Upper lobe of left lung (tissue), 6 donors: Measurements from ENCODE around the gene MLPH. TPM values are rescaled to one million over a fixed set of nuclear protein-coding genes. Genes with fewer than 3 reads are reported as not detected.

Experiments
- ATAC-seq, 2 donors: fragments of 200-7000 bp; cut with Tn5 transposase; one replicate each; pipeline ENCODE4 v1.9.1; 2022; ENCODE audit warnings: mild to moderate bottlenecking in 2 of 2, moderate library complexity in 2 of 2; ENCODE audit not compliant: low FRiP score in 2 of 2
- DNase-seq, 2 donors: peaks; one replicate each; pipeline ENCODE4 v3.0.0-alpha.2; 2019 to 2020
- H3K27ac ChIP-seq, 4 donors: fragments of 200-600 bp; sonication (generic); one replicate each; pipeline ENCODE4 v1.5.1; 2016 to 2019
- H3K27me3 ChIP-seq, 4 donors: fragments of 200-600 bp; sonication (generic); one replicate each; pipeline ENCODE4 v1.5.1; 2017 to 2019
- H3K36me3 ChIP-seq, 4 donors: fragments of 200-600 bp; sonication (generic); one replicate each; pipeline ENCODE4 v1.5.1; 2016 to 2019
- H3K4me1 ChIP-seq, 4 donors: fragments of 200-600 bp; sonication (generic); one replicate each; pipeline ENCODE4 v1.5.1; 2018 to 2019
- H3K4me3 ChIP-seq, 4 donors: fragments of 200-600 bp; sonication (generic); one replicate each; pipeline ENCODE4 v1.5.1; 2017 to 2019; ENCODE audit warnings: mild to moderate bottlenecking in 2 of 4, moderate library complexity in 1 of 4
- H3K9me3 ChIP-seq, 4 donors: fragments of 200-600 bp; sonication (generic); one replicate each; pipeline ENCODE4 v1.5.1; 2018 to 2019
- CTCF ChIP-seq, 6 experiments: fragments of 450-650 bp in 4 of 6; fragments of 200-600 bp in 2 of 6; sonication (generic) in 2 of 6; IDR thresholded peaks; one replicate each; pipeline ENCODE4 v1.5.1; 2016 to 2019; ENCODE audit warnings: antibody characterized with exemption in 6 of 6
- EP300 ChIP-seq, 4 donors: sonication (generic); formaldehyde crosslinking; IDR thresholded peaks; one replicate each; pipeline ENCODE4 v1.5.1; 2017; ENCODE audit warnings: antibody characterized with exemption in 4 of 4, control low read depth in 2 of 4
- POLR2A ChIP-seq, 4 donors: fragments of 450-650 bp; IDR thresholded peaks; one replicate each; pipeline ENCODE4 v1.5.1; 2016 to 2017; ENCODE audit warnings: antibody characterized with exemption in 4 of 4, mild to moderate bottlenecking in 2 of 4
- POLR2AphosphoS5 ChIP-seq, 2 donors: sonication (generic); formaldehyde crosslinking; IDR thresholded peaks; one replicate each; pipeline ENCODE4 v1.5.1; 2017; ENCODE audit warnings: antibody characterized with exemption in 2 of 2
- WGBS, 2 donors: methylation state at CpG; one replicate each; pipeline ENCODE4 v1.1.5; 2017 to 2018; 5-methylcytosine and 5-hydroxymethylcytosine counted together
- total RNA-seq, 6 donors: library from RNA; depleted of rRNA in 4 of 6; stranded (reverse); fragments of >200 nt in 4 of 6; gene quantifications; one replicate each; pipeline versions ENCODE4 v1.1.0 to v1.2.1, GENCODE V29; 2016 to 2021
- donor health status: DM: no; HTN: no; CAD: no; lungs with moderate emphysema.
- donor health status: DM: no; HTN: yes; CAD: no; lungs with severe emphysema.

MLPH gene
- total RNA-seq, 6 donors from 2014 or later = 289 to 1,452 (median 502) TPM

- H3K36me3 ChIP-seq = no peaks in the 10 kb centered on the region
- H3K4me1 ChIP-seq = peaks cover 15 to 57% (median 29%) of the 10 kb centered on the region in 4 donors
- H3K4me3 ChIP-seq = no peak overlapping the region
- ATAC-seq (peak; percentile 63 to 86), DNase-seq (peak in 1 of 2 donors; percentile 87)
- H3K27ac ChIP-seq = peak overlapping the region; percentile 6 to 92 (median 81)
- no peaks in the 10 kb centered on the region for H3K9me3 ChIP-seq
- 38 to 46% methylated on average over 9 of the region's 9 CpGs for WGBS, 2 donors
- TF ChIP-seq POLR2AphosphoS5 (IDR thresholded peaks at IDR 0.05) (peak; percentile 6 to 75), CTCF (IDR thresholded peaks at IDR 0.05) (peak in 2 of 6 experiments; percentile 8 to 13), POLR2A (IDR thresholded peaks at IDR 0.05) (peak in 1 of 4 donors; percentile 81), EP300 (IDR thresholded peaks at IDR 0.05) (peak in 1 of 4 donors; percentile 91)
- peaks cover 0 to 19% (median 5%) of the 10 kb centered on the region in 4 donors for H3K27me3 ChIP-seq
These were observed 3.9 kb upstream of the MLPH start for GRCh38 chr2:237483018-237483731.

- no peak for TF ChIP-seq CTCF (IDR thresholded peaks at IDR 0.05)
- TF ChIP-seq POLR2A (IDR thresholded peaks at IDR 0.05) = no peak
- no peak for TF ChIP-seq POLR2AphosphoS5 (IDR thresholded peaks at IDR 0.05)
- TF ChIP-seq EP300 (IDR thresholded peaks at IDR 0.05) = no peak
- peak overlapping the region in 2 of 4 donors; percentile 88 to 95 for H3K27ac ChIP-seq
- peaks cover 0 to 20% (median 5%) of the 10 kb centered on the region in 4 donors for H3K27me3 ChIP-seq
- H3K36me3 ChIP-seq = no peaks in the 10 kb centered on the region
- H3K4me1 ChIP-seq = peaks cover 15 to 57% (median 31%) of the 10 kb centered on the region in 4 donors
- DNase-seq (no peak), ATAC-seq (no peak)
- H3K9me3 ChIP-seq = no peaks in the 10 kb centered on the region
- H3K4me3 ChIP-seq = peak overlapping the region in 3 of 4 donors; percentile 49 to 67 (median 63)
- WGBS, 2 donors = 62 to 81% methylated on average over 1 of the region's 1 CpG
These were observed 1.7 kb upstream of the MLPH start for GRCh38 chr2:237485304-237485703.

- ATAC-seq (no peak), DNase-seq (no peak)
- Histone ChIP-seq H3K4me3 (peak overlapping the region in 3 of 4 donors; percentile 49 to 67 (median 63)), H3K4me1 (peaks cover 15 to 57% (median 32%) of the 10 kb centered on the region in 4 donors), H3K27ac (peak overlapping the region; percentile 75 to 95 (median 84)), H3K9me3 (peaks cover 0 to 2% (median 0%) of the 10 kb centered on the region in 4 donors), H3K27me3 (peaks cover 0 to 20% (median 5%) of the 10 kb centered on the region in 4 donors), H3K36me3 (no peaks in the 10 kb centered on the region)
- TF ChIP-seq CTCF (IDR thresholded peaks at IDR 0.05) = peak in 1 of 6 experiments; percentile 4
- no peak for TF ChIP-seq POLR2A (IDR thresholded peaks at IDR 0.05)
These were observed 1.2 kb upstream of the MLPH start for GRCh38 chr2:237485844-237486243.

- WGBS, 2 donors = 4 to 8% methylated on average over 13 to 36 of the region's 36 CpGs
- DNase-seq = peak; percentile 23 to 87
- Histone ChIP-seq H3K27me3 (peaks cover 0 to 20% (median 5%) of the 10 kb centered on the region in 4 donors), H3K27ac (peak overlapping the region; percentile 75 to 95 (median 84)), H3K36me3 (no peaks in the 10 kb centered on the region), H3K4me1 (peaks cover 15 to 53% (median 31%) of the 10 kb centered on the region in 4 donors), H3K9me3 (peaks cover 1 to 7% (median 4%) of the 10 kb centered on the region in 4 donors), H3K4me3 (peak overlapping the region; percentile 49 to 67 (median 58))
- ATAC-seq = no peak
- TF ChIP-seq CTCF (IDR thresholded peaks at IDR 0.05) (no peak), EP300 (IDR thresholded peaks at IDR 0.05) (no peak), POLR2A (IDR thresholded peaks at IDR 0.05) (no peak), POLR2AphosphoS5 (IDR thresholded peaks at IDR 0.05) (no peak)
These were observed 675 bp upstream of the MLPH start for GRCh38 chr2:237486334-237486818.
